ENCODE data around the gene SOWAHB.

The SOWAHB gene

DNA sequence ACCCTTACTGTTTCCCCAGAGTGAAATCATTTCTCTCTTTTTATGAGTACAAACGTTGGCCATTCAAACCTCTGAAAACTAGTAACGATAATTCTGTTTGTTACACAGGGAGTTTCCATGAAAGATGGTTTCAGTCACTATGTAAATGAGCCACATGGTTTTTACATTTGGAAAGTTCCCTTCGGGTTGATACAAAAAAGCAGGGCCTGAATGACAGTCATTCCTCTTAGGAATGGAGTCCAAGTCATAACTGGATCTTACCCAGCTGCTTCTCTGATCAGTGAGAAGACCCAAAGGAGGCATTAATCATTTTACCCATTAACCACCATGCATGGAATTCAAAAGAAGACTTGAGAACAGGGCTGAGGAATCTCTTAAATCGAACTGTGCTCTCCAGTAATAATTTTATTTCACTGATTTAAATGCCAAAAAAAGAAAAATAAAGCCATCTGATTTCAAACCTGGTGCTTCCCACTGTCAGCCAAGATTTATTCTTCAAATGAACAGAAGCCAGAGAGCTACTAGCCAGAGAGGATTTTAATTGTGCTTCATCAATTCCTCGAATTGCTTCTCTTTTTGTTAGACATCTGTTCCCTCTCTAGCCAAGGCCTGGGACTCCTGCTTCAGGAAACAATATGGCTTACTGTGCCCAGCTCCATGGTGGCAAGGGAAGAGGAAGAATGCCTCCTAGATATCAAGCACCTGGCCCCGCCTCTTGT lies 3.2 kb downstream of the SOWAHB start:
- H3K27ac ChIP-seq: no peak overlapping the region
- no peaks in the 10 kb centered on the region for H3K36me3 ChIP-seq
- H3K9me3 ChIP-seq: no peaks in the 10 kb centered on the region
- DNase-seq: no peak
- TF ChIP-seq, protein P1, sequence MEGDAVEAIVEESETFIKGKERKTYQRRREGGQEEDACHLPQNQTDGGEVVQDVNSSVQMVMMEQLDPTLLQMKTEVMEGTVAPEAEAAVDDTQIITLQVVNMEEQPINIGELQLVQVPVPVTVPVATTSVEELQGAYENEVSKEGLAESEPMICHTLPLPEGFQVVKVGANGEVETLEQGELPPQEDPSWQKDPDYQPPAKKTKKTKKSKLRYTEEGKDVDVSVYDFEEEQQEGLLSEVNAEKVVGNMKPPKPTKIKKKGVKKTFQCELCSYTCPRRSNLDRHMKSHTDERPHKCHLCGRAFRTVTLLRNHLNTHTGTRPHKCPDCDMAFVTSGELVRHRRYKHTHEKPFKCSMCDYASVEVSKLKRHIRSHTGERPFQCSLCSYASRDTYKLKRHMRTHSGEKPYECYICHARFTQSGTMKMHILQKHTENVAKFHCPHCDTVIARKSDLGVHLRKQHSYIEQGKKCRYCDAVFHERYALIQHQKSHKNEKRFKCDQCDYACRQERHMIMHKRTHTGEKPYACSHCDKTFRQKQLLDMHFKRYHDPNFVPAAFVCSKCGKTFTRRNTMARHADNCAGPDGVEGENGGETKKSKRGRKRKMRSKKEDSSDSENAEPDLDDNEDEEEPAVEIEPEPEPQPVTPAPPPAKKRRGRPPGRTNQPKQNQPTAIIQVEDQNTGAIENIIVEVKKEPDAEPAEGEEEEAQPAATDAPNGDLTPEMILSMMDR (IDR thresholded peaks at IDR 0.05): no peak
- no peak overlapping the region for H3K4me3 ChIP-seq
- H3K27me3 ChIP-seq: peaks cover 0 to 25% of the 10 kb centered on the region in 2 donors
- peaks cover 0 to 33% (median 16%) of the 10 kb centered on the region in 4 donors for H3K4me1 ChIP-seq
- intact Hi-C loops (cut with DNase I; ENCODE audit: low total_unique reads): no loop called here

DNA sequence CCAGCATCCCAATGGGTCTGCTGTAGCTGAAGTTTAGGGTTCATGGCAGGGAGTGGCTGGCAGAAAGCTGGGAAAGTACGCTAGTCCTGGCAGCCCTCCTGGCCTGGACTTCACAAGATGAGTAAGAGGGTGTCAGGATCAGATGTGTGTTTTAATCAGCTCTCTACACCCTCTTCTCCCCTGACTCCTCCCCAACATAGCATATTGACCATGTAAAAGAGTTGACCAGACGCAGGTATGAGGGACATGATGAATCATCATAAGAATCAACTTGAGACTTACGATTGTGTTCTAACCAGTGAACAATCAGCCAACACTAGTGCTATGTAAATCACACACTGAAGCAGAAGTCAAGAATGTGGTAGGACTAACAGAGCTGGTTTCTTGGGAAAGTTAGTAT lies 5.3 kb downstream of the SOWAHB start:
- H3K36me3 ChIP-seq: no peaks in the 10 kb centered on the region
- H3K4me1 ChIP-seq: peaks cover 0 to 15% (median 9%) of the 10 kb centered on the region in 4 donors
- DNase-seq: no peak
- intact Hi-C loops (cut with DNase I; ENCODE audit: low total_unique reads): no loop called here
- H3K27me3 ChIP-seq: peaks cover 0 to 20% of the 10 kb centered on the region in 2 donors
- TF ChIP-seq, protein P1 (IDR thresholded peaks at IDR 0.05): no peak
- no peaks in the 10 kb centered on the region for H3K9me3 ChIP-seq
- H3K4me3 ChIP-seq: no peak overlapping the region
- no peak overlapping the region for H3K27ac ChIP-seq

- intact Hi-C loops (cut with DNase I; ENCODE audit: low total_unique reads): no loop called here
- Histone ChIP-seq H3K4me1 (peaks cover 0 to 9% (median 5%) of the 10 kb centered on the region in 4 donors), H3K4me3 (no peak overlapping the region), H3K9me3 (no peaks in the 10 kb centered on the region), H3K36me3 (no peaks in the 10 kb centered on the region), H3K27me3 (peaks cover 0 to 16% of the 10 kb centered on the region in 2 donors), H3K27ac (no peak overlapping the region)
- no peak for DNase-seq
- TF ChIP-seq, protein P1 (IDR thresholded peaks at IDR 0.05): no peak
Measured at GRCh38 chr4:76892001-76892400, 5.9 kb downstream of the SOWAHB start.

DNA sequence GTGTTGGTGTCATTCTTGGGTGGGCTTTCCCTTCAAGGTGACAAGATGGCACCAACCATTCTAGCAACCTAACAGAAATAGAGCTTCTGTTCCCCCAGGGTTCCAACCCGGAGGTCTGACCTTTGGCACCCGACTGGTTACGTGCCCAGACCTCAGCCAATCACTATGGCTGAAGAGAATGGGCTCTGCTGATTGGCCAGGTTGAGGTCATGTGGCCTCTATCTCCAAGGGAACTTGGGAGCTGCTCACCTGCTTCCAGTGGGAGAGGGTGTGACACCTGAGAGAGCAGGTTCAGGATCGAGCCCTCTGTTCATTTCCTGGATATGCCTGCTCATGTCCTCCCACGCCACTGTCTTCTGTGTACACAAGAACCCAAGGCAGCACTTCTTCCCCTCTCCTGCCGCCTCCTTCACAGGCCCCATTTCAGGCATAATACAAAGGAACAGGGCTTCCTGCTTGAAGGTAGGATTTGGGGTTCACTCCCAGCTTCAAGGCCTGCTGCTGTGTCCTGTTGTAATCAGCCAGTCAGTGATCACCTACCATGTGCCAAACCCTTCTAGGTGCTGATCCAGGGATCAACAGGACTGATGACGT lies 11.0 kb downstream of the SOWAHB start:
- no peak for DNase-seq
- H3K4me1 ChIP-seq: no peaks in the 10 kb centered on the region
- no peak overlapping the region for H3K27ac ChIP-seq
- no peaks in the 10 kb centered on the region for H3K36me3 ChIP-seq
- TF ChIP-seq, protein P1 (IDR thresholded peaks at IDR 0.05): no peak
- H3K4me3 ChIP-seq: no peak overlapping the region
- intact Hi-C loops (cut with DNase I; ENCODE audit: low total_unique reads): no loop called here
- no peaks in the 10 kb centered on the region for H3K27me3 ChIP-seq
- no peaks in the 10 kb centered on the region for H3K9me3 ChIP-seq

DNA sequence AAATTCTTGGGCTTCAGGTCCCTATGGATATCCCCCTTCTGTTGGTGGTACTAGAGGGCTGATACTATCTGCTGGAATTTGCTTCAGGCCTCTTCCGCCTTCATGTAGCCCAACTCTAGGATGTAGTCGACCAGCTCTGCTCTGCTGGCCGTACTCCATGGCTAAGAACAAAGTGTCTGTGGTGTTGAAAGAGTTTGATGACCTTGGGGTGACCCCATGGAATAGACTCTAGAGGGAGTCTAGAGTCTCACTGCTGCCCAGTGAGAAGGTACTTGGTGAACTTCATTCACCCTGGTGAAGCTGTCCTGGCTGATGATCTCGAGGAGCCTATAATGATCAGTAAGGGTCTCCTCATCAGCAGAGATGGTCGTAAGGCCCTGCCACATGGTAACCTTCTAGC lies 11.7 kb downstream of the SOWAHB start:
- TF ChIP-seq, protein P1 (IDR thresholded peaks at IDR 0.05): no peak
- intact Hi-C loops (cut with DNase I; ENCODE audit: low total_unique reads): no loop called here
- no peaks in the 10 kb centered on the region for H3K9me3 ChIP-seq

More for the DNA sequence above, 11.7 kb downstream of the SOWAHB start:
- H3K27me3 ChIP-seq: no peaks in the 10 kb centered on the region
- H3K27ac ChIP-seq: no peak overlapping the region
- no peak for DNase-seq
- no peak overlapping the region for H3K4me3 ChIP-seq
- H3K4me1 ChIP-seq: no peaks in the 10 kb centered on the region
- no peaks in the 10 kb centered on the region for H3K36me3 ChIP-seq
